A549 (cell line): Measurements from ENCODE around the gene PCBP3.
"Not testable (repeated sequence)": the region's sequence is repeated elsewhere in the genome, so short reads cannot be mapped to it uniquely, and the experiment has no call there.

ENCODE experiments used
- EP300 ChIP-seq, 2 experiments: fragments of >200 bp; sonication (Bioruptor Twin); formaldehyde crosslinking; IDR thresholded peaks; 2 replicates in 1 of 2; 3 replicates in 1 of 2; pipeline ENCODE4 v1.6.1; 2016 to 2017
- ESRRA ChIP-seq: fragments of 150-350 bp; IDR thresholded peaks from 2 replicates; pipeline ENCODE4 v1.6.1; 2014; ENCODE audit warnings: mild to moderate bottlenecking, low read length, borderline replicate concordance
- MAFK ChIP-seq: fragments of 450-650 bp; IDR thresholded peaks from 2 replicates; pipeline ENCODE4 v1.6.1; 2014; ENCODE audit not compliant: partially characterized antibody
- RAD21 ChIP-seq, 2 experiments: fragments of >200 bp in 1 of 2; sonication (Bioruptor Twin) in 1 of 2; formaldehyde crosslinking in 1 of 2; IDR thresholded peaks in 1 of 2; conservative IDR thresholded peaks in 1 of 2; 2 replicates in 1 of 2; 3 replicates in 1 of 2; pipeline ENCODE4 v1.6.1; 2012 to 2018; ENCODE audit warnings: inconsistent platforms in 1 of 2
- RNF2 ChIP-seq: fragments of 200-600 bp; sonication (generic); IDR thresholded peaks from 2 replicates; pipeline ENCODE4 v1.6.1; 2016; ENCODE audit warnings: low read depth, mild to moderate bottlenecking, antibody characterized with exemption, moderate library complexity, borderline replicate concordance
- TF ChIP-seq, protein P1 (sequence below): fragments of 200-600 bp; sonication (generic); IDR thresholded peaks from 2 replicates; pipeline ENCODE4 v1.6.1; 2016; ENCODE audit warnings: antibody characterized with exemption, mild to moderate bottlenecking, moderate library complexity
- TF ChIP-seq, protein P2 (sequence below): IDR thresholded peaks from 2 replicates; pipeline ENCODE4 v1.6.1; 2012
- TF ChIP-seq, protein P3 (sequence below): fragments of >200 bp; sonication (Bioruptor Twin); formaldehyde crosslinking; IDR thresholded peaks from 3 replicates; pipeline ENCODE4 v1.5.1; 2016

DNA sequence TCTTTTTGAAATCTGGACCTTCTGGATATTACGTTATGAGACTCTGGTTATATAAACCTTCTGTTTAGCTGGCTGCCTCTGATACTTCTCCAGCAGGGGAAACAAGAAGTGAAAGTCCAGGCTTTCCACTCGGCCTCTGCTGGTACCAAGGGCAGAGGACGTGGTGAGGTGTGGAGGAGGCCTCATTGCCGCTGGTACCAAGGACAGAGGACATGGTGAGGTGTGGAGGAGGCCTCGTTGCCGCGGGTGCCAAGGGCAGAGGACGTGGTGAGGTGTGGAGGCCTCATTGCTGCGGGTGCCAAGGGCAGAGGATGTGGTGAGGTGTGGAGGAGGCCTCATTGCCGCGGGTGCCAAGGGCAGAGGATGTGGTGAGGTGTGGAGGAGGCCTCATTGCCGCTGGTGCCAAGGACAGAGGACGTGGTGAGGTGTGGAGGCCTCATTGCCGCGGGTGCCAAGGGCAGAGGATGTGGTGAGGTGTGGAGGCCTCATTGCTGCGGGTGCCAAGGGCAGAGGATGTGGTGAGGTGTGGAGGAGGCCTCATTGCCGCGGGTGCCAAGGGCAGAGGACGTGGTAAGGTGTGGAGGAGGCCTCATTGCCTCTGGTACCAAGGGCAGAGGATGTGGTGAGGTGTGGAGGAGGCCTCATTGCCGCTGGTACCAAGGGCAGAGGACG is 242.5 kb downstream of the PCBP3 start:
- TF ChIP-seq, protein P1, sequence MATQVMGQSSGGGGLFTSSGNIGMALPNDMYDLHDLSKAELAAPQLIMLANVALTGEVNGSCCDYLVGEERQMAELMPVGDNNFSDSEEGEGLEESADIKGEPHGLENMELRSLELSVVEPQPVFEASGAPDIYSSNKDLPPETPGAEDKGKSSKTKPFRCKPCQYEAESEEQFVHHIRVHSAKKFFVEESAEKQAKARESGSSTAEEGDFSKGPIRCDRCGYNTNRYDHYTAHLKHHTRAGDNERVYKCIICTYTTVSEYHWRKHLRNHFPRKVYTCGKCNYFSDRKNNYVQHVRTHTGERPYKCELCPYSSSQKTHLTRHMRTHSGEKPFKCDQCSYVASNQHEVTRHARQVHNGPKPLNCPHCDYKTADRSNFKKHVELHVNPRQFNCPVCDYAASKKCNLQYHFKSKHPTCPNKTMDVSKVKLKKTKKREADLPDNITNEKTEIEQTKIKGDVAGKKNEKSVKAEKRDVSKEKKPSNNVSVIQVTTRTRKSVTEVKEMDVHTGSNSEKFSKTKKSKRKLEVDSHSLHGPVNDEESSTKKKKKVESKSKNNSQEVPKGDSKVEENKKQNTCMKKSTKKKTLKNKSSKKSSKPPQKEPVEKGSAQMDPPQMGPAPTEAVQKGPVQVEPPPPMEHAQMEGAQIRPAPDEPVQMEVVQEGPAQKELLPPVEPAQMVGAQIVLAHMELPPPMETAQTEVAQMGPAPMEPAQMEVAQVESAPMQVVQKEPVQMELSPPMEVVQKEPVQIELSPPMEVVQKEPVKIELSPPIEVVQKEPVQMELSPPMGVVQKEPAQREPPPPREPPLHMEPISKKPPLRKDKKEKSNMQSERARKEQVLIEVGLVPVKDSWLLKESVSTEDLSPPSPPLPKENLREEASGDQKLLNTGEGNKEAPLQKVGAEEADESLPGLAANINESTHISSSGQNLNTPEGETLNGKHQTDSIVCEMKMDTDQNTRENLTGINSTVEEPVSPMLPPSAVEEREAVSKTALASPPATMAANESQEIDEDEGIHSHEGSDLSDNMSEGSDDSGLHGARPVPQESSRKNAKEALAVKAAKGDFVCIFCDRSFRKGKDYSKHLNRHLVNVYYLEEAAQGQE = not testable (repeated sequence)
- TF ChIP-seq, protein P2, sequence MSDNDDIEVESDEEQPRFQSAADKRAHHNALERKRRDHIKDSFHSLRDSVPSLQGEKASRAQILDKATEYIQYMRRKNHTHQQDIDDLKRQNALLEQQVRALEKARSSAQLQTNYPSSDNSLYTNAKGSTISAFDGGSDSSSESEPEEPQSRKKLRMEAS = not testable (repeated sequence)
- TF ChIP-seq EP300 (IDR thresholded peaks at IDR 0.05); RAD21 (conservative IDR thresholded peaks at IDR 0.05 in 1 of 2, IDR thresholded peaks at IDR 0.05 in 1 of 2); RNF2; MAFK; ESRRA: not testable (repeated sequence)
- TF ChIP-seq, protein P3, sequence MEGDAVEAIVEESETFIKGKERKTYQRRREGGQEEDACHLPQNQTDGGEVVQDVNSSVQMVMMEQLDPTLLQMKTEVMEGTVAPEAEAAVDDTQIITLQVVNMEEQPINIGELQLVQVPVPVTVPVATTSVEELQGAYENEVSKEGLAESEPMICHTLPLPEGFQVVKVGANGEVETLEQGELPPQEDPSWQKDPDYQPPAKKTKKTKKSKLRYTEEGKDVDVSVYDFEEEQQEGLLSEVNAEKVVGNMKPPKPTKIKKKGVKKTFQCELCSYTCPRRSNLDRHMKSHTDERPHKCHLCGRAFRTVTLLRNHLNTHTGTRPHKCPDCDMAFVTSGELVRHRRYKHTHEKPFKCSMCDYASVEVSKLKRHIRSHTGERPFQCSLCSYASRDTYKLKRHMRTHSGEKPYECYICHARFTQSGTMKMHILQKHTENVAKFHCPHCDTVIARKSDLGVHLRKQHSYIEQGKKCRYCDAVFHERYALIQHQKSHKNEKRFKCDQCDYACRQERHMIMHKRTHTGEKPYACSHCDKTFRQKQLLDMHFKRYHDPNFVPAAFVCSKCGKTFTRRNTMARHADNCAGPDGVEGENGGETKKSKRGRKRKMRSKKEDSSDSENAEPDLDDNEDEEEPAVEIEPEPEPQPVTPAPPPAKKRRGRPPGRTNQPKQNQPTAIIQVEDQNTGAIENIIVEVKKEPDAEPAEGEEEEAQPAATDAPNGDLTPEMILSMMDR = not testable (repeated sequence)
